ENCODE measurements around the gene FAM222B. TPM values are rescaled to one million over a fixed set of nuclear protein-coding genes. Genes with fewer than 3 reads are reported as not detected.
"Not testable (repeated sequence)": the region's sequence is repeated elsewhere in the genome, so short reads cannot be mapped to it uniquely, and the experiment has no call there.

FAM222B gene
- total RNA-seq, 1 donor from 2014 or later: 37.9 TPM

DNA sequence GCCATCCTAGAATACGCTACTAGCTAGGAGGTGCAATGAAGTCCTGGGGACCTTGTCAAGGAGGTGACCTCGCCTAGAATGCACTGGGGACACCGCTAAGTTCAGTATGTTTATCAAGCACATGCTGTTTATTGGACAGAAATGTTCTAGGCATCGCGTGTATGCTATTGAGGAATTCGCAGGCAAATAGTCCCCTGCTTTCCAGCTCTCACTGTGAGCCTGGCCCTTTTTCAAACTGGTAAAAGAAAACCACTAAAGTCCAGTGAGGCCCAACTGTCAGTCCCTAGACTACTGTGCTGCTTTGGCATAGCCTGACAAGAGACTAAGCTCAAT, 1.2 kb upstream of the FAM222B start:
- DNase-seq (ENCODE audit: low spot score in 2 of 2, unreplicated experiment in 2 of 2): no peak
- peak overlapping the region; percentile 99 for H3K4me3 Mint-ChIP-seq
- H3K27me3 Mint-ChIP-seq (ENCODE audit: low read depth): no peaks in the 10 kb centered on the region
- H3K4me1 Mint-ChIP-seq: peaks cover 20% of the 10 kb centered on the region
- H3K36me3 Mint-ChIP-seq: peaks cover 2% of the 10 kb centered on the region
- no peak overlapping the region for H3K27ac Mint-ChIP-seq
- H3K9me3 Mint-ChIP-seq: no peaks in the 10 kb centered on the region
- TF ChIP-seq, protein P1, sequence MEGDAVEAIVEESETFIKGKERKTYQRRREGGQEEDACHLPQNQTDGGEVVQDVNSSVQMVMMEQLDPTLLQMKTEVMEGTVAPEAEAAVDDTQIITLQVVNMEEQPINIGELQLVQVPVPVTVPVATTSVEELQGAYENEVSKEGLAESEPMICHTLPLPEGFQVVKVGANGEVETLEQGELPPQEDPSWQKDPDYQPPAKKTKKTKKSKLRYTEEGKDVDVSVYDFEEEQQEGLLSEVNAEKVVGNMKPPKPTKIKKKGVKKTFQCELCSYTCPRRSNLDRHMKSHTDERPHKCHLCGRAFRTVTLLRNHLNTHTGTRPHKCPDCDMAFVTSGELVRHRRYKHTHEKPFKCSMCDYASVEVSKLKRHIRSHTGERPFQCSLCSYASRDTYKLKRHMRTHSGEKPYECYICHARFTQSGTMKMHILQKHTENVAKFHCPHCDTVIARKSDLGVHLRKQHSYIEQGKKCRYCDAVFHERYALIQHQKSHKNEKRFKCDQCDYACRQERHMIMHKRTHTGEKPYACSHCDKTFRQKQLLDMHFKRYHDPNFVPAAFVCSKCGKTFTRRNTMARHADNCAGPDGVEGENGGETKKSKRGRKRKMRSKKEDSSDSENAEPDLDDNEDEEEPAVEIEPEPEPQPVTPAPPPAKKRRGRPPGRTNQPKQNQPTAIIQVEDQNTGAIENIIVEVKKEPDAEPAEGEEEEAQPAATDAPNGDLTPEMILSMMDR (IDR thresholded peaks at IDR 0.05; ENCODE audit: unreplicated experiment): no peak

DNA sequence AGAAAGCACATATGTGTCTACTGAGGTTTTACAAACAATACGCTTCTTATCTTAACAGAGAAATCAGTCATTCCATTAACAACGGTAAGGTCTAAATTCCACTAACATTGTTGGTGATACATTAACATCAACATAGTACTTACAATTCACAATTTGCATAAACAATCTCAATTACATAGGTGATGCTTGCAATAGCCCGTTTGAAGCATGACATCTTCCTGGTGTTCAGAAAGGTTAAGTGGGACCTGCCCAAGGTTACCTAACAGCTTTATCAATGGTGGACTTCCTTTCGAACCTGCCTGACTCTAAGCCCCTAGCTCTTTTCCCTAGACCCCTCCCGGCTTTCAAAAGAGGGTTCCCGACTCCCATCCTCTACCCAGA, 699 bp downstream of the FAM222B start:
- Mint-ChIP-seq H3K27me3 (ENCODE audit: low read depth) (no peaks in the 10 kb centered on the region), H3K27ac (peak overlapping the region; percentile 94), H3K4me1 (peaks cover 20% of the 10 kb centered on the region), H3K9me3 (no peaks in the 10 kb centered on the region), H3K36me3 (peaks cover 2% of the 10 kb centered on the region), H3K4me3 (peak overlapping the region; percentile 99)
- TF ChIP-seq, protein P1 (IDR thresholded peaks at IDR 0.05; ENCODE audit: unreplicated experiment): no peak
- DNase-seq (ENCODE audit: low spot score in 2 of 2, unreplicated experiment in 2 of 2): no peak

DNA sequence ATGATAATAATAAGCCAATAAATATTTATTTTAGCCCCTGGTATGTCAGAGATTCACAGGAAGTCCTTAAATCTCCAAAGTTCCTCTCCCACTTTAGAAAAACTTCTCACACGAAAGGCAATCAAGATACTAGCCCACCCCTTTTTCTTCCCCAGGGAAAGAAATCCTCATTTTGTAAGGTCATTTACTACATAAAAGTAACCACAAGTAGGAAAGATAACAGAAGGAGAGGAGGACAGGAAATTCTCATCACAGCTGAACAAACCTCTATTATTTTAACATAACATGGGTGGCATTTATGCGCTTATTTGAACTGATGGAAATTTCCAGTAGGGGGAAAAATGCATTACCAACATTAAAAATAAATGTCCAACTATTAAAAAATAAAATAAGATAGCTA, 3.4 kb downstream of the FAM222B start:
- TF ChIP-seq, protein P1 (IDR thresholded peaks at IDR 0.05; ENCODE audit: unreplicated experiment): no peak
- H3K4me3 Mint-ChIP-seq: no peak overlapping the region
- peaks cover 2% of the 10 kb centered on the region for H3K36me3 Mint-ChIP-seq
- no peak for DNase-seq (ENCODE audit: low spot score in 2 of 2, unreplicated experiment in 2 of 2)
- H3K9me3 Mint-ChIP-seq: no peaks in the 10 kb centered on the region
- peaks cover 20% of the 10 kb centered on the region for H3K4me1 Mint-ChIP-seq
- no peaks in the 10 kb centered on the region for H3K27me3 Mint-ChIP-seq (ENCODE audit: low read depth)
- H3K27ac Mint-ChIP-seq: peak overlapping the region; percentile 74

DNA sequence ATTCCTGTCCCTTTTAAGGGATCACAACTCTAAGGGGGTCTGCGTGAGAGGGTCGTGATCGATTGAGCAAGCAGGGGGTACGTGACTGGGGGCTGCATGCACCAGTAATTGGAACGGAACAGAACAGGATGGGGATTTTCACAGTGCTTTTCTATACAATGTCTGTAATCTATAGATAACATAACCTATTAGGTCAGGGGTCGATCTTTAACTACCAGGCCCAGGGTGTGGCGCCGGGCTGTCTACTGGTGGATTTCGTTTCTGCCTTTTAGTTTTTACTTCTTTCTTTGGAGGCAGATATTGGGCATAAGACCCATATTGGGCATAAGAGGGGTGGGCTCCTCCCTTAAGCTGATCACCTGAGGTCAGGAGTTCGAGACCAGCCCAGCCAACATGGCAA, 6.0 kb downstream of the FAM222B start:
- not testable (repeated sequence) for H3K4me1 Mint-ChIP-seq; H3K27ac Mint-ChIP-seq; H3K36me3 Mint-ChIP-seq; H3K27me3 Mint-ChIP-seq (ENCODE audit: low read depth); H3K9me3 Mint-ChIP-seq; H3K4me3 Mint-ChIP-seq; DNase-seq (ENCODE audit: low spot score in 2 of 2, unreplicated experiment in 2 of 2)

DNA sequence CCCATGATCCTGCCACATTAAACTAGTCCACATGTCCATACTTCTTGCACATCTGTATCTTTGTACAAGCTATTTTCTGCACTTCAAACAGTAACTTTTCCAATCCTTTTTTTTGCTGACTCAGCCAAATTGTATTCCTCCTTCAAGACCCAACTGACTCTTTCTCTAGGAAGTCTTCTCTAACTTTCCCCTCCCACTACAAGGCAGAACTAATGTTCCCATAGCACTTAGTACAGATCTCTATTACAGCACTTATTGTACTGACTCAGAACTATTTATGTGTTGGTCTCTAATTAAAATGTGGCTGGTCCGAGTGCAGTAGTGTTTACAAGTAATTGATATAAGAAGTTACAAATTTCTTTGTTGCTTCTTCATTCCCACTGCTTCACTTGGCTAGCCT, 8.2 kb downstream of the FAM222B start:
- Mint-ChIP-seq H3K4me3 (no peak overlapping the region), H3K27me3 (ENCODE audit: low read depth) (no peaks in the 10 kb centered on the region), H3K36me3 (peaks cover 10% of the 10 kb centered on the region), H3K9me3 (no peaks in the 10 kb centered on the region), H3K4me1 (peaks cover 2% of the 10 kb centered on the region), H3K27ac (peak overlapping the region; percentile 0)
- TF ChIP-seq, protein P1 (IDR thresholded peaks at IDR 0.05; ENCODE audit: unreplicated experiment): no peak
- no peak for DNase-seq (ENCODE audit: low spot score in 2 of 2, unreplicated experiment in 2 of 2)

DNA sequence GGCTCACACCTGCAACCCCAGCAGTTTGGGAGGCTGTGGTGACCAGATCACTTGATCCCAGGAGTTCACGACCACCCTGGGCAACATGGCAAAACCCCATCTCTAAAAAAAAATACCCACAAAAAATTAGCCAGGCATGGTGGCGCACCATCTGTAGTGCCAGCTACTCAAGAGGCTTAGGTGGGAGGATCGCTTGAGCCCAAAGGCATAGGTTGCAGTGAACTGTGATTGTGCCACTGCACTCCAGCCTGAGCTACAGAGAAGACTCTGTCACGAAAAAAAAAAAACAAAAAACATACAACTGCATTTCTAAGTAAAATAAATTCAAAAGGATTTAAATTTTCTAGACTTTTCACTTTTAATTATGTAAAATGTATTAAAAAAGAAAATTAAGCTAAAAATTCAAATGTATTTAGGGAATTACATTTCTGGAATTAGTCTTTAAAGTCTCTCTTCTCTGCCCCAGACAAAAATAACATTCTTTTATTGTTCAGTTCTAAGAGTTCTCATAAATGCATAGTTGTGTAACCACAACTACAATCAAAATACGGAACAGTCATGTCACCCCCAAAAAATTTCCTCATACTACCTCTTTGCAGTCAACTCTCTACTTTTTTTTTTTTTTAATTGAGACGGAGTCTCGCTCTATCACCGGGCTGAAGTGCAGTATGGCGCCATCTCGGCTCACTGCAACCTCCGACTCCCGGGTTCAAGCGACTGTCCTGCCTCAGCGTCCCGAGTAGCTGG, 14.1 kb downstream of the FAM222B start:
- Mint-ChIP-seq H3K4me3 (no peak overlapping the region), H3K27me3 (ENCODE audit: low read depth) (no peaks in the 10 kb centered on the region), H3K36me3 (peaks cover 11% of the 10 kb centered on the region), H3K4me1 (peaks cover 1% of the 10 kb centered on the region), H3K9me3 (no peaks in the 10 kb centered on the region), H3K27ac (no peak overlapping the region)
- TF ChIP-seq, protein P1 (IDR thresholded peaks at IDR 0.05; ENCODE audit: unreplicated experiment): no peak
- no peak for DNase-seq (ENCODE audit: low spot score in 2 of 2, unreplicated experiment in 2 of 2)

All from mesothelial cell of epicardium (in vitro differentiated cells).